AG04450 (cell line): ENCODE results near the gene TBC1D16. TPM values are rescaled to one million over a fixed set of nuclear protein-coding genes. Genes with fewer than 3 reads are reported as not detected.

Source experiments
- CTCF ChIA-PET: fragments of 300-600, 350-600 bp; formaldehyde crosslinking; extraction: SDS; loops from one replicate; lab custom pipeline; 2022; ENCODE audit warnings: antibody characterized with exemption, inconsistent platforms; lab: Charles Lee
- POLR2A ChIA-PET: fragments of 350-600 bp; formaldehyde crosslinking; extraction: SDS; loops from one replicate; lab custom pipeline; 2021; ENCODE audit warnings: antibody characterized with exemption, inconsistent platforms; lab: Yijun Ruan, JAX
- DNase-seq: peaks from one replicate; pipeline ENCODE4 v3.0.0-alpha.2; 2011; ENCODE audit warnings: low read depth, low spot score
- H3K27ac ChIP-seq: one replicate; pipeline ENCODE4 v1.5.1; 2012; ENCODE audit warnings: low read depth, low read length, control low read depth
- H3K27me3 ChIP-seq: one replicate; pipeline ENCODE4 v1.6.0; 2012; ENCODE audit warnings: low read length; ENCODE audit not compliant: control insufficient read depth, insufficient read depth
- H3K4me3 ChIP-seq: 2 replicates; pipeline ENCODE4 v1.5.1; 2011; ENCODE audit warnings: mild to moderate bottlenecking, low read depth, low read length, control low read depth
- H3K9me3 ChIP-seq: 2 replicates; pipeline ENCODE4 v1.5.1; 2012; ENCODE audit warnings: low read length; ENCODE audit not compliant: control insufficient read depth, insufficient read depth
- polyA plus RNA-seq: library from polyadenylated mRNA; depleted of rRNA; stranded (reverse); fragments of >200 nt; gene quantifications from 2 replicates; pipeline ENCODE4 v1.2.3, GENCODE V29; 2011
- TF ChIP-seq, protein P1 (sequence below): IDR thresholded peaks from 2 replicates; pipeline ENCODE4 v1.5.1; 2011; ENCODE audit warnings: low read depth, low read length, control low read depth, inconsistent platforms

The TBC1D16 gene
- polyA plus RNA-seq, 1 experiment = 10.9 TPM

DNA sequence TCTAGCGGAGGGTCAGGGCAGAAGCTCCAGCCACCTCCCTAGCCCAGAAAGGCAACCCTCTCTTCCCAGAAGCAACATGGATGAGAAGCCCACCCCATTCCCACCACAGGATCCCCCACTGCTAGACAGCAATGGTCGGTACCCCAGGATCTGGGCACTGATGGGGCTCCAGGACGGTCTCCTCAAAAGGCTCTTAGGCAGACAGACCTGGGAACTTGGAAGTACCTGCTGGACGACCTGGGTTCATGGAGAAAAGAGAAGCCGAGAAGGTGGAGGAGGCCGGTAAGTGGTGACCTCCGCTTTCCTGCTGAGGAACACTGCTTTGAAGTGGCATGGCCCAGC, 96.6 kb downstream of the TBC1D16 start:
- no peak for DNase-seq
- POLR2A ChIA-PET = no interaction called here
- Histone ChIP-seq H3K27me3 (no peaks in the 10 kb centered on the region), H3K27ac (no peak overlapping the region), H3K9me3 (no peaks in the 10 kb centered on the region; the same call in 1 of the 2 replicates), H3K4me3 (no peak overlapping the region)
- CTCF ChIA-PET = no interaction called here
- TF ChIP-seq, protein P1, sequence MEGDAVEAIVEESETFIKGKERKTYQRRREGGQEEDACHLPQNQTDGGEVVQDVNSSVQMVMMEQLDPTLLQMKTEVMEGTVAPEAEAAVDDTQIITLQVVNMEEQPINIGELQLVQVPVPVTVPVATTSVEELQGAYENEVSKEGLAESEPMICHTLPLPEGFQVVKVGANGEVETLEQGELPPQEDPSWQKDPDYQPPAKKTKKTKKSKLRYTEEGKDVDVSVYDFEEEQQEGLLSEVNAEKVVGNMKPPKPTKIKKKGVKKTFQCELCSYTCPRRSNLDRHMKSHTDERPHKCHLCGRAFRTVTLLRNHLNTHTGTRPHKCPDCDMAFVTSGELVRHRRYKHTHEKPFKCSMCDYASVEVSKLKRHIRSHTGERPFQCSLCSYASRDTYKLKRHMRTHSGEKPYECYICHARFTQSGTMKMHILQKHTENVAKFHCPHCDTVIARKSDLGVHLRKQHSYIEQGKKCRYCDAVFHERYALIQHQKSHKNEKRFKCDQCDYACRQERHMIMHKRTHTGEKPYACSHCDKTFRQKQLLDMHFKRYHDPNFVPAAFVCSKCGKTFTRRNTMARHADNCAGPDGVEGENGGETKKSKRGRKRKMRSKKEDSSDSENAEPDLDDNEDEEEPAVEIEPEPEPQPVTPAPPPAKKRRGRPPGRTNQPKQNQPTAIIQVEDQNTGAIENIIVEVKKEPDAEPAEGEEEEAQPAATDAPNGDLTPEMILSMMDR = no peak

DNA sequence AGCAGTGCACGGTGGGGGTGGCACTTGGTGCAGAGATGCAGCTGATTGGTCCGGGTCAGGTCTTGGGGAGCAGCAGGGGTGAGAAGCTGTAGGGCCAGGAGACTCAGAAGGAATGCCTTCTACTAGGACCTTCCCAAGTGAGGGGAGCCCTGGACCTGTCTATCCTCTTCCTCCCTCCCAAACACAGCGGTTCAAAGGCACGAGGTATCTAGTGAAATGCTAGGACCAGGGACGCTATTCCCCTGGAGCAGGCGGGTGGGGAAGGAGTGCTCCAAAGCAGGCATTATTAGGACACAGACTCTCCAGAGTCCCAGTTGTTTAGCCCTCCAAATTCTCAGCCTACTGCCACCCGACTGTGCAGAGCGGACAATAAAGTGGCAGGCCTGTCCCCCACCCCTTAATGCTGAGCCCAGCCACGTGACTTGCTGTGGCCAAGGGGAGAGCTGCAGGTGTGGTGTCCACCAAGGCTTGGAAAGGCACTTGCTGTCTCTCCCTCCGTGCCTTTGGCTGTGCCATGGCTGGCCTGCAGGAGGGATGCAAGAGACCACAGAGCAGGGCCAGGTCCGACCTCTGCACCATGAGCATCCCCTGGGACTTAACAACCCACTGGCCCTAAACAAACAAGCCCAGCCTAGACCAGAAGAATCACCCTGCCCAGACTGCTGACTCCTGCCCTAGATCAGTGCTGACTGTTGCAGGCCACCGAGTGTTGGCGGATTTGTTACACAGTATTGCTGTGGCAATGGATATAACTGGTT, 97.2 kb downstream of the TBC1D16 start:
- ChIA-PET POLR2A (no interaction called here), CTCF (no interaction called here)
- TF ChIP-seq, protein P1 = no peak
- DNase-seq = no peak
- Histone ChIP-seq H3K4me3 (no peak overlapping the region), H3K27ac (no peak overlapping the region), H3K9me3 (no peaks in the 10 kb centered on the region; the same call in 1 of the 2 replicates), H3K27me3 (no peaks in the 10 kb centered on the region)

DNA sequence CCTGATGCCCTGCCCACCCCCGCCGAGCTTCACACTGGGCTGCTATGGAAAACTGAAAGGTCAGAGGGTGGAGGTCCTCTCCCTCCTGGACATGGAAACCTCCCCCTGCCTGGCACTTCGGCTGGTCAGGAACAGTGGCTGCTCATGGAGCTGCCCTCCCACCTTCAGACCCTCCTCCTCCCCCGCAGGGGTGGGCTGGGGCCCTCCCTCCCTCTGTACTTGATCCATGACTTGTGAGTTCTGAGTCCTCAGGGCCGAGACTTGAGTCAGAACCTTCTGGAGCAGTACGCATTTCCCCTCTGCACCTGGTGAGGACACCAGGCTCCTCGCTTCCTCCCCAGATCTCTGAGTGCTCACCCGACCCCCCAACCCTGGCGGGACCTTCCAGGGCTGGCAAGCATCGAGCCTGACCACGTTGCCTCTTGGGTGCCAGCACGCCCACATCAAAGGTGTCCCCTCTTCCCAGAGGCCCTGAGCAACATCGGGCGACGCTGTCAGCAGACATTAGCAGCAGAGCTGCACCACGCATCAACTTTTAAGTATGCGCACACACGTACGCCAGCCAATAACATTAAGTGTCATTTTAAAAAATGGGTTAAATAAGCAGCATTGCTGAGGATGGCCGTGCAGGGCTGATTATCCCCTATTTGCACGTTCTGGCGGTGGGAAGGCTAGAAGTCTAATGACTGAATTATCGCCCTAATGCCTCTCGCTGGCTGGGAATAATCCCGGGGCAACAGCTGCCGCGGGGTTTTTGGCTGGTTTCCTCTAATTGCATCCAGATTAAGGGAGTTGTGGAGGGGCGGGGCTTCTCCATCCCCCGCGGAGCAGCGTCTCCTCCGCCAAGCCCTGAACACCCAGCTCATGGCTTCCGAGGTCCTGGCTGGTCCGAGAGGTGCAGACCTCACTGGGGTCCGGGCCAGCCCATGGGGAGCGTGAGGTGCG, 98.0 kb downstream of the TBC1D16 start:
- Histone ChIP-seq H3K27me3 (peaks cover 2% of the 10 kb centered on the region), H3K27ac (no peak overlapping the region), H3K9me3 (no peaks in the 10 kb centered on the region; the same call in 1 of the 2 replicates), H3K4me3 (no peak overlapping the region)
- TF ChIP-seq, protein P1 = no peak
- POLR2A ChIA-PET = no interaction called here
- DNase-seq = no peak
- CTCF ChIA-PET = interaction anchor here (0.6 to 0.7 kb wide), 2 partner anchors 148 to 181 kb away, joined by 3 read pairs; no protein-coding TSS in a partner anchor

DNA sequence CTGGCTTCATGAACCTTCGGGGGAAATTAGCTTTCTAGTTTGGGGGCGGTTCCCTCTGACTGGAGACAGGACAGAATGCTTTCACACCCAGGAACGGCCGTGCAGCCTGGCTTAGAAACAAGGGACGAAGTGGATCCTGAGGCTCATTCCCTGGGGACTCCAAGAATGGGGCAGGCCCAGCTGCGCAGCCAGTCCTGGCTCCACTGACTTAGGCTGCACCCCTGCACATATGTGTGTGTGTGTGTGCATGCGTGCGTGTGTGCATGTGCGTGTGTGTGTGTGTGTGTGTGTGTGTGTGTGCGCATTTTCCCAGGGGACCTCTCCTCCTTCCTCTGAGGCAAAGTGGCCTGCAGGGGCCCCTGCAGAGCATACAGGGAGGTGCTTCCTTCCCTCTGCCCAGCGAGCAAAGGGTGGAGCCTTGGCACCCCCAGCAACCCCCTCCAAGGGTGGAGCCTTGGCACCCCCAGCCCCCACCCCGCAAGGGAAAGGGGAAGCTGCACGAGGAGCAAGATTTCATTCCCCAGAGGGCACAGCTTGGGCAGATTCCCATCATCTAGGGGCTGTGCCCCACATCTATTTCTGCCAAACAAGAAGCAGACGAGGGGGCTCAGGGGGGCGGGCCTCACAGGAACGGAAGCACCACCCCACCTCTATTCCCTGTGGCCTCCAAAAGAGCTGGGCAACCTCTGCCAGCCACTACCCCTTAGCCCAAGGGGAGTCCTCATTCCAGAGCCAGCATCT, 98.9 kb downstream of the TBC1D16 start:
- TF ChIP-seq, protein P1 = no peak
- Histone ChIP-seq H3K27me3 (peaks cover 3% of the 10 kb centered on the region), H3K27ac (no peak overlapping the region), H3K9me3 (no peaks in the 10 kb centered on the region), H3K4me3 (no peak overlapping the region)
- ChIA-PET POLR2A (no interaction called here), CTCF (interaction anchor here (0.7 kb wide), 1 partner anchor 181 kb away, joined by 3 read pairs; no protein-coding TSS in a partner anchor)
- no peak for DNase-seq
